HCT116 (cell line): ENCODE results near the gene EXOSC7. TPM values are rescaled to one million over a fixed set of nuclear protein-coding genes. Genes with fewer than 3 reads are reported as not detected.

Experiments
- ATAC-seq: fragments of 200-7000 bp; cut with Tn5 transposase; 2 replicates; pipeline ENCODE4 v1.9.1; 2020; ENCODE audit warnings: mild to moderate bottlenecking, moderate library complexity
- BruUV-seq: library from RNA; stranded (reverse); fragments of 400-500 nt; replicated peaks from 2 replicates; lab custom pipeline; 2021; lab: Mats Ljungman, UMichigan
- CTCF ChIA-PET: fragments of 300-600 bp; sonication (Branson Sonifier 250); formaldehyde crosslinking; loops from one replicate; lab custom pipeline; 2021; ENCODE audit warnings: antibody characterized with exemption; lab: Charles Lee
- POLR2A ChIA-PET: fragments of 300-600, 350-600 bp; sonication (Branson Sonifier 250); formaldehyde crosslinking; loops from one replicate; lab custom pipeline; 2021; ENCODE audit warnings: antibody characterized with exemption; lab: Charles Lee
- RAD21 ChIA-PET, 2 experiments: fragments of 300-600 bp; sonication (Branson Sonifier 250); formaldehyde crosslinking; loops; one replicate each; lab custom pipeline; 2023; ENCODE audit warnings: low total read pairs in 2 of 2; ENCODE audit not compliant: uncharacterized antibody in 2 of 2, unreplicated experiment in 2 of 2, low non-redundant PET in 1 of 2; lab: Charles Lee
- DNase-seq: peaks from one replicate; pipeline ENCODE4 v3.0.0-alpha.2; 2010; ENCODE audit warnings: low read depth, low spot score
- H2AFZ ChIP-seq: fragments of 200-600 bp; shearing (Covaris generic), sonication (generic); 2 replicates; pipeline ENCODE4 v1.6.1; 2017; ENCODE audit warnings: low read depth, mixed run types, mixed read lengths, antibody characterized with exemption, low read length; ENCODE audit not compliant: poor library complexity, severe bottlenecking
- H3K27ac ChIP-seq: 2 replicates; pipeline ENCODE4 v1.5.1; 2012; ENCODE audit warnings: low read depth, low read length
- H3K27me3 ChIP-seq: fragments of 200-600 bp; sonication (generic); 2 replicates; pipeline ENCODE4 v1.6.1; 2016; ENCODE audit warnings: mixed run types, low read length, mixed read lengths; ENCODE audit not compliant: insufficient read depth
- H3K36me3 ChIP-seq, 2 experiments: fragments of 200-500 bp in 1 of 2; fragments of 200-600 bp in 1 of 2; sonication (Bioruptor generic) in 1 of 2; sonication (generic) in 1 of 2; 2 replicates each; pipeline versions ENCODE4 v1.5.1 to v1.6.1; 2014 to 2016; ENCODE audit warnings: low read length in 2 of 2, inconsistent platforms in 1 of 2, mixed read lengths in 1 of 2, mixed run types in 1 of 2; ENCODE audit not compliant: insufficient read depth in 2 of 2, control insufficient read depth in 1 of 2
- H3K4me1 ChIP-seq, 2 experiments: fragments of 200-600 bp in 1 of 2; sonication (generic) in 1 of 2; 2 replicates each; pipeline versions ENCODE4 v1.5.1 to v1.6.1; 2012 to 2017; ENCODE audit warnings: low read length in 2 of 2, inconsistent platforms in 1 of 2, mild to moderate bottlenecking in 1 of 2, mixed read lengths in 1 of 2, mixed run types in 1 of 2, moderate library complexity in 1 of 2; ENCODE audit not compliant: insufficient read depth in 2 of 2, control insufficient read depth in 1 of 2
- H3K4me2 ChIP-seq: fragments of 200-600 bp; sonication (generic); 2 replicates; pipeline ENCODE4 v1.6.1; 2017; ENCODE audit warnings: mixed run types, low read length, mixed read lengths
- H3K4me3 ChIP-seq, 2 experiments: fragments of 200-600 bp in 1 of 2; sonication (generic) in 1 of 2; replicated peaks in 1 of 2; 2 replicates each; pipeline ENCODE4 v1.5.1; 2011 to 2016; ENCODE audit warnings: low read length in 2 of 2, control low read depth in 1 of 2, low read depth in 1 of 2, mild to moderate bottlenecking in 1 of 2, mixed read lengths in 1 of 2, mixed run types in 1 of 2
- H3K79me2 ChIP-seq: fragments of 200-600 bp; sonication (generic); 2 replicates; pipeline ENCODE4 v1.6.1; 2017; ENCODE audit warnings: mild to moderate bottlenecking, mixed run types, low read length, moderate library complexity, mixed read lengths; ENCODE audit not compliant: insufficient read depth
- H3K9ac ChIP-seq: fragments of 200-600 bp; sonication (generic); 2 replicates; pipeline ENCODE4 v1.6.1; 2016; ENCODE audit warnings: low read length, mixed read lengths
- H3K9me2 ChIP-seq: fragments of 200-600 bp; sonication (generic), shearing (Covaris generic); 2 replicates; pipeline ENCODE4 v1.6.1; 2017; ENCODE audit warnings: mixed run types, mild to moderate bottlenecking, moderate library complexity; ENCODE audit not compliant: insufficient read depth
- H3K9me3 ChIP-seq, 2 experiments: fragments of 200-500 bp in 1 of 2; fragments of 200-600 bp in 1 of 2; sonication (Bioruptor generic) in 1 of 2; sonication (generic) in 1 of 2; 2 replicates each; pipeline ENCODE4 v1.6.1; 2014 to 2017; ENCODE audit warnings: low read length in 2 of 2, mixed read lengths in 2 of 2, inconsistent platforms in 1 of 2, low read depth in 1 of 2, mild to moderate bottlenecking in 1 of 2, mixed run types in 1 of 2, moderate library complexity in 1 of 2; ENCODE audit not compliant: control insufficient read depth in 1 of 2, insufficient read depth in 1 of 2
- H4K20me1 ChIP-seq: fragments of 200-600 bp; sonication (generic), shearing (Covaris generic); 2 replicates; pipeline ENCODE4 v1.6.1; 2017; ENCODE audit warnings: mixed run types, mild to moderate bottlenecking, moderate library complexity; ENCODE audit not compliant: insufficient read depth
- ATF3 ChIP-seq: IDR thresholded peaks from 2 replicates; pipeline ENCODE4 v1.6.1; 2012
- CBX3 ChIP-seq: IDR thresholded peaks from 2 replicates; pipeline ENCODE4 v1.6.1; 2012; ENCODE audit warnings: low read depth
- CEBPB ChIP-seq: IDR thresholded peaks from 2 replicates; pipeline ENCODE4 v1.6.1; 2012; ENCODE audit warnings: low read depth
- EGR1 ChIP-seq: IDR thresholded peaks from 2 replicates; pipeline ENCODE4 v1.6.1; 2012; ENCODE audit warnings: low read depth
- ELF1 ChIP-seq: IDR thresholded peaks from 2 replicates; pipeline ENCODE4 v1.6.1; 2012; ENCODE audit warnings: low read depth, borderline replicate concordance
- EZH2 ChIP-seq: fragments of 200-600 bp; sonication (generic); IDR thresholded peaks from 2 replicates; pipeline ENCODE4 v1.6.1; 2017; ENCODE audit warnings: antibody characterized with exemption, mixed run types
- EZH2phosphoT487 ChIP-seq: fragments of 200-600 bp; IDR thresholded peaks from 2 replicates; pipeline ENCODE4 v1.6.1; 2018; ENCODE audit warnings: antibody characterized with exemption, borderline replicate concordance
- FOSL1 ChIP-seq: IDR thresholded peaks from 2 replicates; pipeline ENCODE4 v1.6.1; 2012; ENCODE audit warnings: low read depth
- JUND ChIP-seq: IDR thresholded peaks from 2 replicates; pipeline ENCODE4 v1.6.1; 2012
- MAX ChIP-seq: IDR thresholded peaks from 2 replicates; pipeline ENCODE4 v1.6.1; 2012
- REST ChIP-seq: IDR thresholded peaks from 2 replicates; pipeline ENCODE4 v1.6.1; 2012; ENCODE audit warnings: low read depth
- SIN3A ChIP-seq: IDR thresholded peaks from 2 replicates; pipeline ENCODE4 v1.6.1; 2012; ENCODE audit warnings: low read depth
- SRF ChIP-seq: IDR thresholded peaks from 2 replicates; pipeline ENCODE4 v1.6.1; 2012; ENCODE audit warnings: low read depth
- TCF7L2 ChIP-seq: IDR thresholded peaks from 2 replicates; pipeline ENCODE4 v1.7.0; 2011; ENCODE audit warnings: borderline replicate concordance, inconsistent platforms; ENCODE audit not compliant: insufficient read depth, insufficient read length; ENCODE audit errors: extremely low read depth
- ZBTB33 ChIP-seq: IDR thresholded peaks from 2 replicates; pipeline ENCODE4 v1.6.1; 2011; ENCODE audit warnings: mild to moderate bottlenecking, low read length, moderate library complexity; ENCODE audit not compliant: insufficient replicate concordance; ENCODE audit errors: extremely low read depth
- ZFX ChIP-seq: fragments of 450-650 bp; IDR thresholded peaks from 2 replicates; pipeline ENCODE4 v1.6.1; 2017
- intact Hi-C: fragments of 100-400 bp; cut with micrococcal nuclease; formaldehyde crosslinking; loops from 2 replicates; pipeline ENCODE4 v1.10.0; 2022
- total RNA-seq: library from RNA; stranded (reverse); gene quantifications from one replicate; pipeline ENCODE4 v1.2.1, GENCODE V29; 2021; ENCODE audit not compliant: unreplicated experiment

Gene EXOSC7
- total RNA-seq, 1 experiment from 2014 or later, result 72.6 TPM

- CTCF ChIA-PET, result no interaction called here
- no peak overlapping the region for H2AFZ ChIP-seq
- intact Hi-C loops, result no loop called here
- no peaks in the 10 kb centered on the region for H3K27me3 ChIP-seq
- no peak overlapping the region for H3K9ac ChIP-seq
- no peak for DNase-seq
- peaks cover 9% of the 10 kb centered on the region; the same call in 1 of the 2 replicates for H4K20me1 ChIP-seq
- 0 out of 4 replicates have a peak, but pooled peaks cover 0 to 2% of the 10 kb centered on the region in 2 experiments for H3K36me3 ChIP-seq
- ATAC-seq, result no peak
- peaks cover 91% of the 10 kb centered on the region for H3K79me2 ChIP-seq
- BruUV-seq, result no TSS peak
- no peaks in the 10 kb centered on the region for H3K9me3 ChIP-seq
- no peak overlapping the region for H3K4me2 ChIP-seq
- no peak for TF ChIP-seq REST
- no peak for TF ChIP-seq CEBPB
- TF ChIP-seq EZH2phosphoT487, result no peak
- no peak for TF ChIP-seq ELF1
- no peak for TF ChIP-seq CBX3
- TF ChIP-seq JUND, result no peak
- no peak for TF ChIP-seq ZFX
- no peak for TF ChIP-seq EGR1
- no peak for TF ChIP-seq TCF7L2
- TF ChIP-seq SRF, result no peak
- no peak for TF ChIP-seq FOSL1
- TF ChIP-seq ZBTB33, result no peak
- no peak for TF ChIP-seq ATF3
- TF ChIP-seq SIN3A, result no peak
- TF ChIP-seq MAX, result no peak
- TF ChIP-seq EZH2, result no peak
- TF ChIP-seq, all 23 proteins: peak for 0
- Histone ChIP-seq H3K27ac (no peak overlapping the region), H3K4me1 (peaks cover 18 to 46% of the 10 kb centered on the region in 2 experiments), H3K4me3 (no peak overlapping the region), H3K9me2 (no peaks in the 10 kb centered on the region)
- RAD21 ChIA-PET, result no interaction called here
- POLR2A ChIA-PET, result no interaction called here
These were observed 5.2 kb downstream of the EXOSC7 start for GRCh38 chr3:44981220-44981619.
